Mesendoderm (in vitro differentiated cells): ENCODE results near the gene ILKAP.

ENCODE experiments used
- DNase-seq: peaks from one replicate; pipeline ENCODE4 v3.0.0; 2013
- H2AK5ac ChIP-seq: 2 replicates; pipeline ENCODE4 v1.6.1; 2013; ENCODE audit warnings: low read length, inconsistent platforms
- H2BK120ac ChIP-seq: 2 replicates; pipeline ENCODE4 v1.6.1; 2013; ENCODE audit warnings: low read depth, mild to moderate bottlenecking, low read length, moderate library complexity, mixed read lengths
- H2BK15ac ChIP-seq: replicated peaks from 2 replicates; pipeline ENCODE4 v1.6.1; 2013; ENCODE audit warnings: low read depth, mild to moderate bottlenecking, moderate library complexity
- H2BK5ac ChIP-seq: 2 replicates; pipeline ENCODE4 v1.6.1; 2013; ENCODE audit warnings: low read length, inconsistent platforms
- H3K18ac ChIP-seq: 2 replicates; pipeline ENCODE4 v1.6.1; 2013; ENCODE audit warnings: mild to moderate bottlenecking, low read length, mixed read lengths
- H3K23ac ChIP-seq: one replicate; pipeline ENCODE4 v1.6.1; 2013; ENCODE audit warnings: low read length
- H3K27ac ChIP-seq: 2 replicates; pipeline ENCODE4 v1.5.1; 2013; ENCODE audit warnings: low read depth, mild to moderate bottlenecking, inconsistent platforms, low read length, moderate library complexity
- H3K27me3 ChIP-seq: 2 replicates; pipeline ENCODE4 v1.6.1; 2013; ENCODE audit warnings: low read length, control low read depth, mild to moderate bottlenecking, inconsistent platforms; ENCODE audit not compliant: insufficient read depth, poor library complexity
- H3K36me3 ChIP-seq: 2 replicates; pipeline ENCODE4 v1.6.1; 2013; ENCODE audit warnings: low read length, inconsistent platforms; ENCODE audit not compliant: control insufficient read depth, insufficient read depth
- H3K4ac ChIP-seq: one replicate; pipeline ENCODE4 v1.6.1; 2013; ENCODE audit warnings: low read depth, mild to moderate bottlenecking, low read length, moderate library complexity
- H3K4me1 ChIP-seq: 2 replicates; pipeline ENCODE4 v1.6.1; 2013; ENCODE audit warnings: low read depth, low read length, inconsistent platforms; ENCODE audit not compliant: control insufficient read depth
- H3K4me2 ChIP-seq: 2 replicates; pipeline ENCODE4 v1.6.1; 2013; ENCODE audit warnings: low read length
- H3K4me3 ChIP-seq: 2 replicates; pipeline ENCODE4 v1.5.1; 2013; ENCODE audit warnings: mild to moderate bottlenecking, low read length
- H3K56ac ChIP-seq: one replicate; pipeline ENCODE4 v1.6.1; 2013; ENCODE audit warnings: low read length
- H3K79me1 ChIP-seq: 2 replicates; pipeline ENCODE4 v1.6.1; 2013; ENCODE audit warnings: low read length, inconsistent platforms
- H3K79me2 ChIP-seq: 2 replicates; pipeline ENCODE4 v1.6.1; 2013; ENCODE audit warnings: mild to moderate bottlenecking, low read length; ENCODE audit not compliant: control insufficient read depth, insufficient read depth
- H3K9ac ChIP-seq: 2 replicates; pipeline ENCODE4 v1.6.1; 2013; ENCODE audit warnings: low read length, inconsistent platforms
- H4K5ac ChIP-seq: one replicate; pipeline ENCODE4 v1.6.1; 2013; ENCODE audit warnings: low read length
- H4K8ac ChIP-seq: one replicate; pipeline ENCODE4 v1.6.1; 2013; ENCODE audit warnings: low read depth, mild to moderate bottlenecking, control low read depth, low read length, moderate library complexity
- WGBS: extraction: QIAGEN DNeasy Blood & Tissue Kit; methylation state at CpG from one replicate; pipeline ENCODE4 v1.1.7; 2013; ENCODE audit warnings: low lambda C conversion rate, missing lambda C conversion rate; ENCODE audit not compliant: insufficient coverage; ENCODE audit errors: extremely low coverage; 5-methylcytosine and 5-hydroxymethylcytosine counted together

Gene ILKAP

GRCh38 chr2:238136820-238137537 lies 66.5 kb downstream of the ILKAP start:
- no peaks in the 10 kb centered on the region for H3K27me3 ChIP-seq
- no peak overlapping the region for H3K18ac ChIP-seq

GRCh38 chr2:238135601-238136150 lies 67.8 kb downstream of the ILKAP start:
- no peak overlapping the region for H2BK120ac ChIP-seq
- H3K27ac ChIP-seq: no peak overlapping the region
- no peak overlapping the region for H3K23ac ChIP-seq
- H3K4ac ChIP-seq: no peak overlapping the region
- no peak overlapping the region for H3K18ac ChIP-seq
- no peaks in the 10 kb centered on the region for H3K79me1 ChIP-seq
- H2BK15ac ChIP-seq: no peak overlapping the region
- no peaks in the 10 kb centered on the region for H3K36me3 ChIP-seq
- no peak overlapping the region for H2BK5ac ChIP-seq
- H3K4me2 ChIP-seq: no peak overlapping the region
- H4K5ac ChIP-seq: no peak overlapping the region
- H3K27me3 ChIP-seq: no peaks in the 10 kb centered on the region
- no peak overlapping the region for H2AK5ac ChIP-seq
- H3K4me3 ChIP-seq: no peak overlapping the region
- H3K56ac ChIP-seq: no peak overlapping the region
- no peak for DNase-seq
- no CpG with 5 or more reads among the region's 15 CpGs for WGBS
- H3K9ac ChIP-seq: no peak overlapping the region
- H3K79me2 ChIP-seq: no peaks in the 10 kb centered on the region
- H3K4me1 ChIP-seq: no peaks in the 10 kb centered on the region
- no peak overlapping the region for H4K8ac ChIP-seq

More at GRCh38 chr2:238136820-238137537, 66.5 kb downstream of the ILKAP start:
- no peaks in the 10 kb centered on the region for H3K79me1 ChIP-seq
- H3K56ac ChIP-seq: no peak overlapping the region
- no peak overlapping the region for H2BK5ac ChIP-seq
- no peak overlapping the region for H3K23ac ChIP-seq
- no peak overlapping the region for H3K9ac ChIP-seq
- no peak overlapping the region for H2AK5ac ChIP-seq
- H2BK120ac ChIP-seq: no peak overlapping the region
- H3K79me2 ChIP-seq: no peaks in the 10 kb centered on the region
- no peak overlapping the region for H4K5ac ChIP-seq
- no peak overlapping the region for H3K4ac ChIP-seq
- H3K4me2 ChIP-seq: no peak overlapping the region
- H3K4me1 ChIP-seq: no peaks in the 10 kb centered on the region
- no peak overlapping the region for H4K8ac ChIP-seq
- no peak for DNase-seq
- no peak overlapping the region for H3K27ac ChIP-seq
- WGBS: no CpG with 5 or more reads among the region's 14 CpGs
- H2BK15ac ChIP-seq: no peak overlapping the region
- no peak overlapping the region for H3K4me3 ChIP-seq
- H3K36me3 ChIP-seq: no peaks in the 10 kb centered on the region

GRCh38 chr2:238134393-238134785 lies 69.1 kb downstream of the ILKAP start:
- H3K4ac ChIP-seq: no peak overlapping the region
- no peak overlapping the region for H4K8ac ChIP-seq
- WGBS: no CpG with 5 or more reads among the region's 11 CpGs
- no peak for DNase-seq
- no peak overlapping the region for H3K18ac ChIP-seq
- no peak overlapping the region for H3K27ac ChIP-seq
- no peaks in the 10 kb centered on the region for H3K27me3 ChIP-seq
- no peaks in the 10 kb centered on the region for H3K36me3 ChIP-seq
- H3K79me2 ChIP-seq: no peaks in the 10 kb centered on the region
- H4K5ac ChIP-seq: no peak overlapping the region
- H2BK120ac ChIP-seq: no peak overlapping the region
- no peak overlapping the region for H2BK15ac ChIP-seq
- no peak overlapping the region for H3K4me2 ChIP-seq
- no peak overlapping the region for H2AK5ac ChIP-seq
- no peaks in the 10 kb centered on the region for H3K79me1 ChIP-seq
- no peak overlapping the region for H3K56ac ChIP-seq
- no peak overlapping the region for H3K23ac ChIP-seq
- no peaks in the 10 kb centered on the region for H3K4me1 ChIP-seq
- H3K9ac ChIP-seq: no peak overlapping the region
- H2BK5ac ChIP-seq: no peak overlapping the region
- no peak overlapping the region for H3K4me3 ChIP-seq

GRCh38 chr2:238133499-238134392 lies 69.7 kb downstream of the ILKAP start:
- no peak overlapping the region for H3K9ac ChIP-seq
- no peak overlapping the region for H3K4me3 ChIP-seq
- H3K4me1 ChIP-seq: no peaks in the 10 kb centered on the region
- no peak overlapping the region for H4K5ac ChIP-seq
- H3K4ac ChIP-seq: no peak overlapping the region
- H3K27ac ChIP-seq: no peak overlapping the region
- no peaks in the 10 kb centered on the region for H3K79me1 ChIP-seq
- DNase-seq: no peak
- WGBS: no CpG with 5 or more reads among the region's 14 CpGs
- no peak overlapping the region for H2BK120ac ChIP-seq
- no peak overlapping the region for H3K4me2 ChIP-seq
- no peak overlapping the region for H3K56ac ChIP-seq
- no peak overlapping the region for H2BK5ac ChIP-seq
- H2AK5ac ChIP-seq: no peak overlapping the region
- H3K23ac ChIP-seq: no peak overlapping the region
- H3K27me3 ChIP-seq: no peaks in the 10 kb centered on the region
- H3K79me2 ChIP-seq: no peaks in the 10 kb centered on the region
- H3K18ac ChIP-seq: no peak overlapping the region
- H2BK15ac ChIP-seq: no peak overlapping the region
- no peak overlapping the region for H4K8ac ChIP-seq
- H3K36me3 ChIP-seq: no peaks in the 10 kb centered on the region

- H3K36me3 ChIP-seq: no peaks in the 10 kb centered on the region
- H2BK5ac ChIP-seq: no peak overlapping the region
- no peak overlapping the region for H3K27ac ChIP-seq
- H3K27me3 ChIP-seq: no peaks in the 10 kb centered on the region
- H3K56ac ChIP-seq: no peak overlapping the region
- peaks cover 1% of the 10 kb centered on the region for H3K4me1 ChIP-seq
- no peak overlapping the region for H2BK15ac ChIP-seq
- no CpG with 5 or more reads among the region's 23 CpGs for WGBS
- H3K4ac ChIP-seq: no peak overlapping the region
- DNase-seq: no peak
- H3K4me3 ChIP-seq: no peak overlapping the region
- no peak overlapping the region for H4K8ac ChIP-seq
- H3K9ac ChIP-seq: no peak overlapping the region
- no peak overlapping the region for H3K18ac ChIP-seq
- H3K4me2 ChIP-seq: no peak overlapping the region
- H3K79me1 ChIP-seq: no peaks in the 10 kb centered on the region
- H4K5ac ChIP-seq: no peak overlapping the region
- no peak overlapping the region for H2AK5ac ChIP-seq
- H2BK120ac ChIP-seq: no peak overlapping the region
- no peak overlapping the region for H3K23ac ChIP-seq
- no peaks in the 10 kb centered on the region for H3K79me2 ChIP-seq
Observed at GRCh38 chr2:238132463-238133450, 70.7 kb downstream of the ILKAP start.
